ENCODE results near the gene CHKB.
A peak's percentile ranks its signal among the peaks of the same experiment; 100 is the strongest.
"Not testable (repeated sequence)": the region's sequence is repeated elsewhere in the genome, so short reads cannot be mapped to it uniquely, and the experiment has no call there.

CHKB gene

GRCh38 chr22:50546326-50547262 is 36.1 kb downstream of the CHKB start:
- no peak for DNase-seq

- no peak for DNase-seq
Measured at GRCh38 chr22:50545522-50546325, 36.9 kb downstream of the CHKB start, which contains the start of gene KLHDC7B. Gene KLHDC7B (plus strand): TSS chr22:50545899. CDS start chr22:50546244, 345 bp downstream.

- DNase-seq = no peak
Measured at GRCh38 chr22:50544746-50545253, 37.8 kb downstream of the CHKB start.

- DNase-seq = peak; percentile 86
Measured at GRCh38 chr22:50544078-50544745, 38.4 kb downstream of the CHKB start.

GRCh38 chr22:50542416-50542927 is 40.2 kb downstream of the CHKB start:
- DNase-seq = no peak

- not testable (repeated sequence) for DNase-seq
Measured at GRCh38 chr22:50541667-50542026, 41.0 kb downstream of the CHKB start.

GRCh38 chr22:50540381-50540780 is 42.3 kb downstream of the CHKB start:
- no peak for DNase-seq

GRCh38 chr22:50537765-50538164 is 44.9 kb downstream of the CHKB start:
- DNase-seq = no peak

- DNase-seq = no peak
Measured at GRCh38 chr22:50536226-50536625, 46.4 kb downstream of the CHKB start.

- DNase-seq = no peak
Measured at GRCh38 chr22:50535113-50535512, 47.5 kb downstream of the CHKB start.

GRCh38 chr22:50533856-50534711 is 48.6 kb downstream of the CHKB start:
- DNase-seq = not testable (repeated sequence)

- no peak for DNase-seq
Measured at GRCh38 chr22:50532824-50533796, 49.5 kb downstream of the CHKB start.

GRCh38 chr22:50531962-50532674 is 50.5 kb downstream of the CHKB start:
- no peak for DNase-seq

- peak; percentile 75 for DNase-seq
Measured at GRCh38 chr22:50531546-50531961, 51.1 kb downstream of the CHKB start.

GRCh38 chr22:50530877-50531545 is 51.6 kb downstream of the CHKB start:
- peak; percentile 84 for DNase-seq

- no peak for DNase-seq
Measured at GRCh38 chr22:50530580-50530876, 52.1 kb downstream of the CHKB start.

GRCh38 chr22:50529897-50530579 is 52.6 kb downstream of the CHKB start, which contains the start of gene TYMP:
Gene TYMP (minus strand): TSS chr22:50530012. CDS start chr22:50529709, 303 bp downstream.
- peak; percentile 76 for DNase-seq

GRCh38 chr22:50529416-50529896 is 53.2 kb downstream of the CHKB start:
- DNase-seq = peak; percentile 15

All from stimulated activated CD4-positive, alpha-beta T cell treated with anti-CD3 and anti-CD28 coated beads, Interleukin-4, amount 100 ng/mL, for 1 hour (primary cell).